HL-60 (cell line): ENCODE results near the gene ZBP1.

Experiments
- CTCF ChIP-seq: IDR thresholded peaks from one replicate; pipeline ENCODE4 v1.5.1; 2011; ENCODE audit warnings: low read length, control low read depth, inconsistent platforms; ENCODE audit not compliant: insufficient read depth
- POLR2AphosphoS5 ChIP-seq: IDR thresholded peaks from 2 replicates; pipeline ENCODE4 v1.6.1; 2012; ENCODE audit warnings: low read depth
- REST ChIP-seq: IDR thresholded peaks from 2 replicates; pipeline ENCODE4 v1.6.1; 2012; ENCODE audit warnings: low read depth; ENCODE audit not compliant: insufficient replicate concordance
- SPI1 ChIP-seq: IDR thresholded peaks from 2 replicates; pipeline ENCODE4 v1.6.1; 2012; ENCODE audit warnings: low read depth, mild to moderate bottlenecking, borderline replicate concordance

GRCh38 chr20:57582029-57582378 lies 38.2 kb downstream of the ZBP1 start:
- TF ChIP-seq POLR2AphosphoS5 (no peak), CTCF (no peak), REST (no peak), SPI1 (no peak)
